ENCODE measurements around the gene SPATS2. TPM values are rescaled to one million over a fixed set of nuclear protein-coding genes. Genes with fewer than 3 reads are reported as not detected.

Gene SPATS2
- total RNA-seq, 4 donors from 2014 or later, result 5.3 to 7.8 (median 6.7) TPM

DNA sequence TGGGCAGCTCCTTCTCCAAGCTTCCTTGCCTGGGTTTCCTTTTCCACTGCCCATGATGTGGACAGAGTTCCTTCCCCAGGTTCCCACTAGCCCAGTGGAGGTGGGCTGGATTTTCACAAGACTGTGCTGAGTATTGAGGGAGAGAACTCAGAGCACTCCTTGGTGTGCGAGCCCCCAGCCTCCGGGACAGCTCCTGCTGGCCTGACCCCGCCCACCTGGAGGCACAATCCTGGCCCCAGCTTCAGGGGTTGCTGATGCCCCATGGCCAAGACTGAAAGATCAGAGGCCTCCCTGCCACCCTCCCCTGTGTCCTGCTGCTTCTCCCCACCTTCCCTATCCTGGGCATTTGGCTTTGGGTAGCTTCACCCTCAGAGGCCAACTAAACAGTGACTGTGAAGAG, 179.2 kb downstream of the SPATS2 start:
- TF ChIP-seq, protein P1, sequence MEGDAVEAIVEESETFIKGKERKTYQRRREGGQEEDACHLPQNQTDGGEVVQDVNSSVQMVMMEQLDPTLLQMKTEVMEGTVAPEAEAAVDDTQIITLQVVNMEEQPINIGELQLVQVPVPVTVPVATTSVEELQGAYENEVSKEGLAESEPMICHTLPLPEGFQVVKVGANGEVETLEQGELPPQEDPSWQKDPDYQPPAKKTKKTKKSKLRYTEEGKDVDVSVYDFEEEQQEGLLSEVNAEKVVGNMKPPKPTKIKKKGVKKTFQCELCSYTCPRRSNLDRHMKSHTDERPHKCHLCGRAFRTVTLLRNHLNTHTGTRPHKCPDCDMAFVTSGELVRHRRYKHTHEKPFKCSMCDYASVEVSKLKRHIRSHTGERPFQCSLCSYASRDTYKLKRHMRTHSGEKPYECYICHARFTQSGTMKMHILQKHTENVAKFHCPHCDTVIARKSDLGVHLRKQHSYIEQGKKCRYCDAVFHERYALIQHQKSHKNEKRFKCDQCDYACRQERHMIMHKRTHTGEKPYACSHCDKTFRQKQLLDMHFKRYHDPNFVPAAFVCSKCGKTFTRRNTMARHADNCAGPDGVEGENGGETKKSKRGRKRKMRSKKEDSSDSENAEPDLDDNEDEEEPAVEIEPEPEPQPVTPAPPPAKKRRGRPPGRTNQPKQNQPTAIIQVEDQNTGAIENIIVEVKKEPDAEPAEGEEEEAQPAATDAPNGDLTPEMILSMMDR (IDR thresholded peaks at IDR 0.05 in 4 of 5, conservative IDR thresholded peaks at IDR 0.05 in 1 of 5), result no peak
- no peak for TF ChIP-seq POLR2A (IDR thresholded peaks at IDR 0.05)
- Histone ChIP-seq H3K27me3 (peaks cover 7 to 15% (median 9%) of the 10 kb centered on the region in 3 donors), H3K27ac (no peak overlapping the region), H3K9me3 (no peaks in the 10 kb centered on the region), H3K36me3 (no peaks in the 10 kb centered on the region), H3K4me3 (no peak overlapping the region), H3K4me1 (peaks cover 12% of the 10 kb centered on the region in 2 donors)
- DNase-seq, result no peak
- intact Hi-C loops (cut with DNase I; ENCODE audit: low total_unique reads), result no loop called here
- in situ Hi-C loops (cut with MboI; ENCODE audit: low sequenced_read_pairs in 4 of 4), result no loop called here
- no peak for ATAC-seq

DNA sequence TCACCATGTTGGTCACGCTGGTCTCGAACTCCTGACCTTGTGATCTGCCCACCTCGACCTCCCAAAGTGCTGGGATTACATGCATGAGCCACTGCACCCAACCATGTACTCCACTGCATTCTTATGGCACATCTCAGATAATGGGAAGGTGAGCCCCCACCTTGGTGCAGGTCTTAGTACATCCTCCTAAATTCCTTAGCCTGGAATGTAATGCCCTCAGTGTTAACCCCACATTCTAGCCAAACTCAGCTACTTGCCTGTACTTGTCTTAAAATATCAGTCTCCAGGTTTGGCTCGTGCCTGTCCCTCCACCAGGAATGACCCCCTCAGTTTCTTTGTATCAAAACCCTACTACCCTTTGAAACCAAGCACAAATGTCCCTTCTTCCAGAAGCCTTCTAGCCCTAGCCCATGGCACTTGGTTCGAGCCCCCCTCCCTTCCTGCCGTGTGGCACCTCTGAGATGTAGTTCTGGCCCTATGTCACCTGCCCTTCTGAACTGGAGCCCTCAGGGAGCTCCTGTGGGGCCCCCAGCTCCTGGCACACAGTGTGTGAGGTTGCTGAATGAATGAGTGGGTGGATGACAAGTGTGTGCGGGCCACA, 179.9 kb downstream of the SPATS2 start:
- no peak for DNase-seq
- in situ Hi-C loops (cut with MboI; ENCODE audit: low sequenced_read_pairs in 4 of 4) (no loop called here), intact Hi-C loops (cut with DNase I; ENCODE audit: low total_unique reads) (no loop called here)
- TF ChIP-seq, protein P1 (IDR thresholded peaks at IDR 0.05 in 4 of 5, conservative IDR thresholded peaks at IDR 0.05 in 1 of 5), result no peak
- TF ChIP-seq POLR2A (IDR thresholded peaks at IDR 0.05), result no peak
- H3K4me3 ChIP-seq, result no peak overlapping the region
- H3K4me1 ChIP-seq, result peaks cover 18% of the 10 kb centered on the region in 2 donors
- peaks cover 7 to 15% (median 9%) of the 10 kb centered on the region in 3 donors for H3K27me3 ChIP-seq
- no peak for ATAC-seq
- H3K27ac ChIP-seq, result no peak overlapping the region
- H3K36me3 ChIP-seq, result no peaks in the 10 kb centered on the region
- H3K9me3 ChIP-seq, result no peaks in the 10 kb centered on the region

DNA sequence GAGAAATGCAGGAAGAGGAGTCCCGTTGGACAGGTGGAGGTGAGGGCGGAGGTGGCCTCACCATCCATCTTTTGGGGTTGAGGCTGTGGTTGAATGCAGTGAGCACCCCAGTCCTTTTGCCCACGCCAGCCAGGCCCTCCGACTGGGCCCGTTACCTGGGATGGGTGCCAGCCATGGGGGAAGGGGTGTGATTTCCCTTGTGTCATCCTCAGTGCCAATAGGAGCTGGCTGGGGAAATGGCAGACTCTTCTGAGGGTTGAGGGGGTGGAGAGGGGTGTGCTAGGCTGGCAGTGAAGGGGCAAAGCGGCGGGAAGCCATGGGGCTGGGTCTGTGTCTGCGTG, 181.2 kb downstream of the SPATS2 start:
- in situ Hi-C loops (cut with MboI; ENCODE audit: low sequenced_read_pairs in 4 of 4), result no loop called here
- no peaks in the 10 kb centered on the region for H3K9me3 ChIP-seq
- no peak for ATAC-seq

DNA sequence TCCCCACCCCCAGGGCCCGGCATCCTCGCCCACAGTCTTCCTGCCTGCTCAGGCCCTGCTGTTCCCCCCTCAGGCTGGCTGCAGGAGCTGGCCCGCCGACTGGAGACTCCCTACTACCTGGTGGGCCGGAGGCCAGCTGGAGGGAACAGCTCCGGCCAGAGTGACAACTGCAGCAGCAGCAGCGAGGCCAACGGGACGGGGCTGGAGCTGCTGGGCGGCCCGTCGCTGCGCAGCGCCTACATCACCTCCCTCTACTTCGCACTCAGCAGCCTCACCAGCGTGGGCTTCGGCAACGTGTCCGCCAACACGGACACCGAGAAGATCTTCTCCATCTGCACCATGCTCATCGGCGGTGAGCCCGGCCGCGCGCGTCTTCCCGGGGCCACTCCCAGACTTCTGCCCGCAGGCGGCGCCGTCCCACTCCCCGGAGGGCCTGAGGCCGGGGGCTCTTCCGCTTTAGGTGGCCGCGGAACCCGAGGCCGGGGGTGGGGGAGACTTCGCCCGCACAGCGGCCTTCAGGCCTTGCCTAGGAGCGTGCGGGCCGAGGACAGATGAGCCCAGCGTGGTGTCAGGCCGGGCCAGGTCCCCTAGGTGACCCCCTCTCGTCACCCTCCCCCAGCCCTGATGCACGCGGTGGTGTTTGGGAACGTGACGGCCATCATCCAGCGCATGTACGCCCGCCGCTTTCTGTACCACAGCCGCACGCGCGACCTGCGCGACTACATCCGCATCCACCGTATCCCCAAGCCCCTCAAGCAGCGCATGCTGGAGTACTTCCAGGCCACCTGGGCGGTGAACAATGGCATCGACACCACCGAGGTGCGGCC, 181.8 kb downstream of the SPATS2 start:
- peak overlapping the region; percentile 39 to 52 (median 48) for H3K4me3 ChIP-seq
- H3K27me3 ChIP-seq, result peaks cover 7 to 15% (median 9%) of the 10 kb centered on the region in 3 donors
- intact Hi-C loops (cut with DNase I; ENCODE audit: low total_unique reads) (no loop called here), in situ Hi-C loops (cut with MboI; ENCODE audit: low sequenced_read_pairs in 4 of 4) (no loop called here)
- no peak overlapping the region for H3K27ac ChIP-seq
- DNase-seq (no peak), ATAC-seq (peak in 1 of 2 donors; percentile 20)
- peaks cover 22 to 25% of the 10 kb centered on the region in 2 donors for H3K4me1 ChIP-seq
- no peaks in the 10 kb centered on the region for H3K36me3 ChIP-seq
- TF ChIP-seq POLR2A (IDR thresholded peaks at IDR 0.05), result no peak
- TF ChIP-seq, protein P1 (IDR thresholded peaks at IDR 0.05 in 4 of 5, conservative IDR thresholded peaks at IDR 0.05 in 1 of 5), result peak in 3 of 5 experiments; percentile 46 to 67 (median 52)
- no peaks in the 10 kb centered on the region for H3K9me3 ChIP-seq

More for the DNA sequence above, 181.2 kb downstream of the SPATS2 start:
- H3K4me1 ChIP-seq, result peaks cover 22 to 25% of the 10 kb centered on the region in 2 donors
- H3K27ac ChIP-seq, result no peak overlapping the region
- peak overlapping the region; percentile 39 to 52 (median 48) for H3K4me3 ChIP-seq
- no peaks in the 10 kb centered on the region for H3K36me3 ChIP-seq
- DNase-seq, result no peak
- no peak for TF ChIP-seq POLR2A (IDR thresholded peaks at IDR 0.05)
- TF ChIP-seq, protein P1 (IDR thresholded peaks at IDR 0.05 in 4 of 5, conservative IDR thresholded peaks at IDR 0.05 in 1 of 5), result no peak
- peaks cover 7 to 15% (median 9%) of the 10 kb centered on the region in 3 donors for H3K27me3 ChIP-seq
- intact Hi-C loops (cut with DNase I; ENCODE audit: low total_unique reads), result no loop called here
